ENCODE data around the gene UMAD1.

UMAD1 gene

DNA sequence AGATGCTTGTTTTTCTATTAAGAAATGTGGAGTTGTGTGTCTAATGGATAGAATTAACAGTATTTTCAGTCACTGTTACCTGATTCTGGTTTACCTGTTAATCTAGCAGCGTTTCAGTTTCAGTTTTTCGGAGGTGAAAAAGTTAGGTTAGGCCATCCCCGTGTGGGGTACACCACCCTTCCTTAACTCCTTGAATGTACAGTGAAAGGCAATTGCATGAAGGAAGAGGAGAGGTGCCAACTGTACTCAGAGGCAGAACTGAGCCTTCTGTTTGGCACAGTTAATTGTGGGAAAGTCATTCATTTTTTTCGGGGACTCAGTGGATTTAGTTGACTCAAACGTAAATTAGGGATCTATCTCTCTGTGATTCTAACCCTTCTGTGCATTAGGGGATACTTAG is 42.3 kb downstream of the UMAD1 start:
- Histone ChIP-seq H3K27me3 (replicated peaks; ENCODE audit: control insufficient read depth, insufficient read depth, low read length) (no peaks in the 10 kb centered on the region), H3K36me3 (ENCODE audit: control insufficient read depth, insufficient read depth, low read length) (no peaks in the 10 kb centered on the region), H3K4me3 (replicated peaks; ENCODE audit: low read depth, low read length) (no peak overlapping the region)
- TF ChIP-seq, protein P1, sequence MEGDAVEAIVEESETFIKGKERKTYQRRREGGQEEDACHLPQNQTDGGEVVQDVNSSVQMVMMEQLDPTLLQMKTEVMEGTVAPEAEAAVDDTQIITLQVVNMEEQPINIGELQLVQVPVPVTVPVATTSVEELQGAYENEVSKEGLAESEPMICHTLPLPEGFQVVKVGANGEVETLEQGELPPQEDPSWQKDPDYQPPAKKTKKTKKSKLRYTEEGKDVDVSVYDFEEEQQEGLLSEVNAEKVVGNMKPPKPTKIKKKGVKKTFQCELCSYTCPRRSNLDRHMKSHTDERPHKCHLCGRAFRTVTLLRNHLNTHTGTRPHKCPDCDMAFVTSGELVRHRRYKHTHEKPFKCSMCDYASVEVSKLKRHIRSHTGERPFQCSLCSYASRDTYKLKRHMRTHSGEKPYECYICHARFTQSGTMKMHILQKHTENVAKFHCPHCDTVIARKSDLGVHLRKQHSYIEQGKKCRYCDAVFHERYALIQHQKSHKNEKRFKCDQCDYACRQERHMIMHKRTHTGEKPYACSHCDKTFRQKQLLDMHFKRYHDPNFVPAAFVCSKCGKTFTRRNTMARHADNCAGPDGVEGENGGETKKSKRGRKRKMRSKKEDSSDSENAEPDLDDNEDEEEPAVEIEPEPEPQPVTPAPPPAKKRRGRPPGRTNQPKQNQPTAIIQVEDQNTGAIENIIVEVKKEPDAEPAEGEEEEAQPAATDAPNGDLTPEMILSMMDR (IDR thresholded peaks at IDR 0.05; ENCODE audit: insufficient read depth, low read length, poor library complexity, severe bottlenecking) = no peak
- no peak for DNase-seq (ENCODE audit: extremely low read depth, insufficient read length)

DNA sequence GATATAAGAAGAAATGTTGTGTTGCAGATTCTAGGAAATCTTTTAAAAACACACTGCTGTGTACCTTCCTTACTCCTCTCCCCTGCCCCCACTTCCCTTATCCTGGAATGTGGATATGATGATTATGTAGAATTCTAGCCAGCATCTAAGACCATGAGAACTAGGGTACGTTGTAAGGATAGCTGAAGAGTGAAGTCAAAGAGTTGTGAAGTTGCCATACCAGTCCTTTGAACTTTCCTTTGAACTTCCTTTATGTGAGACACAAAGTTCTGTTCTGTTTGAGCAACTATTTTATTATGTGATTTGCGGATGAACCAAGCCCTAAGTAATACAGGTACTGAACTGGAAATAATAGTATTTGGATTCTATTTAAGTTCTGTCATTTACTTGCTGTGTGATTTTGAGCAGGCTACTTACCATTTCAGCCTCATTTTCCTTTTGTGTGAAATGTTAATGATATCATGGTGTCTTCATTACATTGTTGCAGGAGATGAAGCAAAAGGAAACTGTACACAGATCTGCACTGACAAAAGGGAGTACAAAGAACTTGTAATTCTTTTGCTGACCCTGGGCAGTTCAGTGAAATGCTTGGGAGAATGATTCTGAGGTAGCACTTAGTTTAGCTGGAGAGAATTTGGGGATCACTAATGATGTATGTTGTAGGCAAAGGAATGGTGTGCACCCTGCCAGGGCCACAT is 46.4 kb downstream of the UMAD1 start:
- no peak overlapping the region for H3K4me3 ChIP-seq (replicated peaks; ENCODE audit: low read depth, low read length)
- no peaks in the 10 kb centered on the region for H3K36me3 ChIP-seq (ENCODE audit: control insufficient read depth, insufficient read depth, low read length)
- DNase-seq (ENCODE audit: extremely low read depth, insufficient read length) = no peak
- H3K27me3 ChIP-seq (replicated peaks; ENCODE audit: control insufficient read depth, insufficient read depth, low read length) = no peaks in the 10 kb centered on the region
- TF ChIP-seq, protein P1 (IDR thresholded peaks at IDR 0.05; ENCODE audit: insufficient read depth, low read length, poor library complexity, severe bottlenecking) = no peak

DNA sequence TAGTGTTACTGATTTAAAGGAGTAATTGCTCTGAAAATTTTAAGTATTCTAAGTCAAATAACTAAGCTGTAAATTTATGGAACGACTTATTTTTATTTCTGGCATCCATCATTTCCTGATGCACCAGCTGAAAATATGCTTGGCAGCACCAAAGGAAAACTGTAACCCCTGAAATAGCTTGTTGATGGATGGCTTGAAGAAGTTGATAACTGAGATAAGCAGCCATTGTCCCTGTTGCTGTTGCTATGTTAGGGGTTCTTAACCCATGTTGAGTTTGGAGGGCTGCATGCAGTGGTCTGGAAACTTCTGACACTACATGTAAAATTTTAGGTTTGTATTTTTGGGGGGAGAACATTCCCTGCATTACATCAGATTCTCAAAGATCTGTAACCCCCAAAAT is 47.2 kb downstream of the UMAD1 start:
- Histone ChIP-seq H3K27me3 (replicated peaks; ENCODE audit: control insufficient read depth, insufficient read depth, low read length) (no peaks in the 10 kb centered on the region), H3K36me3 (ENCODE audit: control insufficient read depth, insufficient read depth, low read length) (no peaks in the 10 kb centered on the region), H3K4me3 (replicated peaks; ENCODE audit: low read depth, low read length) (no peak overlapping the region)
- no peak for DNase-seq (ENCODE audit: extremely low read depth, insufficient read length)
- TF ChIP-seq, protein P1 (IDR thresholded peaks at IDR 0.05; ENCODE audit: insufficient read depth, low read length, poor library complexity, severe bottlenecking) = no peak

DNA sequence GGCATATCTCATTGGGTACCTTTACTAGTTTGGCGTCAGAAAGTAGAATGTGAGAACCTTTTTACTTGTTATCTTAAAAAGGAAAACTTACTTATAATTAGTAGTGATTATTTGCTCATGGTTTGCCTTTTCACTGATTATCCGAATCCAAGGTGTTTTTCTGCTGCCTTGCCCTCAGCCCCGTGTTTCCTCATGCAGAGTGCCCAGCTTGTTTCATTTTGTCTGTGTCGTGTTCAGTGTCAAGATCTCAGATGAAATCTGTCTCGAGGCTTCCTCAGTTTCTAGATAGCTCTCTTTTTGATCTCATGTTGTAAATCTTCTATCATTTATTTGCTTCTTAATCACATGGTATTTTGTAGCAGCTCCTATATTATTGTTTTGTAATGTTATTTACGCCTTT is 47.8 kb downstream of the UMAD1 start:
- no peak overlapping the region for H3K4me3 ChIP-seq (replicated peaks; ENCODE audit: low read depth, low read length)
- no peak for DNase-seq (ENCODE audit: extremely low read depth, insufficient read length)
- H3K36me3 ChIP-seq (ENCODE audit: control insufficient read depth, insufficient read depth, low read length) = no peaks in the 10 kb centered on the region
- H3K27me3 ChIP-seq (replicated peaks; ENCODE audit: control insufficient read depth, insufficient read depth, low read length) = no peaks in the 10 kb centered on the region
- TF ChIP-seq, protein P1 (IDR thresholded peaks at IDR 0.05; ENCODE audit: insufficient read depth, low read length, poor library complexity, severe bottlenecking) = no peak

DNA sequence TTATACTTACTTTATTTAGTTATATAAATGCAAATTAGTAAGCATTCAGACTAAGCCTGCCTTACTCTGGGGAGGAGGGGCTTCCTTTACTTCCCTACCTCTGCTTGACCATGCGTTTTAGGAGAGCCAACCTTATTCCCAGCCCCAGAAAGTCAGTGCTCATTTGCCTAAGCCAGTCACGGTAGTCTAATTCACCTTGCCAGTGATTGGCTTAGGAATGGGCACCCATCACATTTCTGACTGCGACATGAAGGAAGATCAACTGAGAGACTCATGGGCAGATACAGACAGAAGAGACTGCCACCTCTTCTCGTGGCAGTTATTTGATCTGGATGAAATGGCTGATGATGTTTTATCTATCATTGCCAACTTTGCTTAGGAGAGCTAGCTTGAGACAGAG is 48.4 kb downstream of the UMAD1 start:
- DNase-seq (ENCODE audit: extremely low read depth, insufficient read length) = no peak
- no peaks in the 10 kb centered on the region for H3K36me3 ChIP-seq (ENCODE audit: control insufficient read depth, insufficient read depth, low read length)
- H3K27me3 ChIP-seq (replicated peaks; ENCODE audit: control insufficient read depth, insufficient read depth, low read length) = no peaks in the 10 kb centered on the region
- no peak overlapping the region for H3K4me3 ChIP-seq (replicated peaks; ENCODE audit: low read depth, low read length)
- TF ChIP-seq, protein P1 (IDR thresholded peaks at IDR 0.05; ENCODE audit: insufficient read depth, low read length, poor library complexity, severe bottlenecking) = no peak

DNA sequence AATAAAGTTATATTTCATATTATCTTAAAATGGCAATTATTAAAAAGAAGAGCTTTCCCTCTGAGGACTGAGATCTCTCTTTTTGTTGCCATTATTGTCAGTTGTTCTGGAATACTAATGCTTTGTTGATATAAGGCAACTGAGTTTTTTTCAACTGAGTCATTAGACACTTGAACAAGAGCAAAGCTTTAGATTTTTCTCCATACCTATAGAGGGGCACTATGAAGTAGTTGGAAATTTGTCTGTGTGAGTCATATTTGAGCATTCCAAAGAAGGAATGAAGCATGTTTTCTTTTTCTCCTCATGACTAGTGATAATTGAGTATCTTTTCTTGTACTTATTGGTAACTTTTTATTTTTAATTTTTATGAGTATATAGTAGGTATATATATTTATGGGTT is 53.3 kb downstream of the UMAD1 start:
- Histone ChIP-seq H3K27me3 (replicated peaks; ENCODE audit: control insufficient read depth, insufficient read depth, low read length) (no peaks in the 10 kb centered on the region), H3K36me3 (ENCODE audit: control insufficient read depth, insufficient read depth, low read length) (no peaks in the 10 kb centered on the region), H3K4me3 (replicated peaks; ENCODE audit: low read depth, low read length) (no peak overlapping the region)
- no peak for DNase-seq (ENCODE audit: extremely low read depth, insufficient read length)
- TF ChIP-seq, protein P1 (IDR thresholded peaks at IDR 0.05; ENCODE audit: insufficient read depth, low read length, poor library complexity, severe bottlenecking) = no peak
